K562 (cell line): Measurements from ENCODE around the gene AKAP12. TPM values are rescaled to one million over a fixed set of nuclear protein-coding genes. Genes with fewer than 3 reads are reported as not detected.
A peak's percentile ranks its signal among the peaks of the same experiment; 100 is the strongest.

Source experiments
- CCNT2 ChIP-seq: IDR thresholded peaks from 2 replicates; pipeline ENCODE4 v1.6.1; 2011; ENCODE audit warnings: borderline replicate concordance, low read depth, mild to moderate bottlenecking, moderate library complexity, mixed read lengths, low read length; ENCODE audit not compliant: insufficient read length; ENCODE audit errors: extremely low read depth
- ELF2 ChIP-seq: fragments of 250-450 bp; sonication (Bioruptor Pico); IDR thresholded peaks from 2 replicates; pipeline ENCODE4 v1.5.0; 2021; ENCODE audit warnings: mild to moderate bottlenecking
- FOXP1 ChIP-seq: sonication (generic); formaldehyde crosslinking; IDR thresholded peaks from 2 replicates; pipeline ENCODE4 v1.8.0; 2022; ENCODE audit warnings: mild to moderate bottlenecking, missing genetic modification reagents
- GABPB2 ChIP-seq: fragments of 250-450 bp; sonication (Bioruptor Pico); conservative IDR thresholded peaks from 2 replicates; pipeline ENCODE4 v1.5.1; 2021; ENCODE audit warnings: mild to moderate bottlenecking
- HMG20A ChIP-seq: fragments of 450-650 bp; formaldehyde crosslinking; conservative IDR thresholded peaks from 2 replicates; pipeline ENCODE4 v1.4.0; 2020; ENCODE audit warnings: mild to moderate bottlenecking, mixed read lengths
- NFE2 ChIP-seq: IDR thresholded peaks from 2 replicates; pipeline ENCODE4 v1.6.1; 2014; ENCODE audit warnings: antibody characterized with exemption, low read depth
- RFX1 ChIP-seq: fragments of 450-650 bp; IDR thresholded peaks from 2 replicates; pipeline ENCODE4 v1.6.1; 2016; ENCODE audit warnings: mild to moderate bottlenecking, moderate library complexity
- SAP30 ChIP-seq: fragments of 200-600 bp; sonication (generic); IDR thresholded peaks from 2 replicates; pipeline ENCODE4 v1.6.1; 2012; ENCODE audit warnings: borderline replicate concordance, low read depth, mild to moderate bottlenecking, moderate library complexity, low read length, control low read depth, inconsistent platforms; ENCODE audit not compliant: insufficient read depth, poor library complexity, severe bottlenecking
- SMARCA4 ChIP-seq: fragments of 450-650 bp; IDR thresholded peaks from 2 replicates; pipeline ENCODE4 v1.6.1; 2016
- polyA plus RNA-seq, 8 experiments: library from polyadenylated mRNA; depleted of rRNA in 4 of 8; stranded (reverse) in 5 of 8; unstranded in 3 of 8; fragments of >200 nt; fragmentation: Nextera tagmentation in 2 of 8; fragmentation: Illumina TruSeq in 1 of 8; extraction: Ambion mirVana in 2 of 8; extraction: Trizol in 1 of 8; gene quantifications; 2 replicates each; pipeline versions ENCODE4 v1.2.1 to v1.2.3, GENCODE V29; 2011 to 2014; ENCODE audit warnings: inconsistent platforms in 1 of 8, missing spikeins in 1 of 8
- total RNA-seq, 7 experiments: library from RNA; depleted of rRNA in 6 of 7; stranded (reverse); fragments of >200 nt in 6 of 7; fragmentation: Illumina TruSeq in 2 of 7; extraction: Trizol in 2 of 7; gene quantifications; 2 replicates each; pipeline versions ENCODE4 v1.2.1 to v1.2.3, GENCODE V29; 2011 to 2021; ENCODE audit warnings: low replicate concordance in 1 of 7
- TF ChIP-seq, protein P1 (sequence below): fragments of 150-350 bp; IDR thresholded peaks from 2 replicates; pipeline ENCODE4 v1.6.1; 2014; ENCODE audit warnings: low read depth, mild to moderate bottlenecking, low read length, borderline replicate concordance
- TF ChIP-seq, protein P2 (sequence below): IDR thresholded peaks from 2 replicates; pipeline ENCODE4 v1.6.1; 2014; ENCODE audit warnings: antibody characterized with exemption
- TF ChIP-seq, protein P3 (sequence below): fragments of 200-800 bp; sonication (Bioruptor generic); IDR thresholded peaks from 2 replicates; pipeline ENCODE4 v1.6.1; 2017; ENCODE audit warnings: missing genetic modification characterization, missing compliant biosample characterization
- TF ChIP-seq, protein P4 (sequence below), 2 experiments: IDR thresholded peaks; 2 replicates each; pipeline ENCODE4 v1.6.1; 2011; ENCODE audit warnings: borderline replicate concordance in 1 of 2, control low read depth in 1 of 2, low read depth in 1 of 2, low read length in 1 of 2, mild to moderate bottlenecking in 1 of 2, mixed read lengths in 1 of 2, moderate library complexity in 1 of 2; ENCODE audit not compliant: insufficient read depth in 1 of 2, insufficient read length in 1 of 2, poor library complexity in 1 of 2, severe bottlenecking in 1 of 2; ENCODE audit errors: extremely low read depth in 1 of 2
- TF ChIP-seq, protein P5 (sequence below): sonication (generic); formaldehyde crosslinking; IDR thresholded peaks from 2 replicates; pipeline ENCODE4 v1.9.0; 2022; ENCODE audit warnings: mild to moderate bottlenecking, missing genetic modification reagents

AKAP12 gene
- total and polyA plus RNA-seq, 9 of the 15 experiments (the other 6 are each of a cell fraction or from before 2014, with no cell fraction given) = 0.08 to 2.0 (median 0.62) TPM

DNA sequence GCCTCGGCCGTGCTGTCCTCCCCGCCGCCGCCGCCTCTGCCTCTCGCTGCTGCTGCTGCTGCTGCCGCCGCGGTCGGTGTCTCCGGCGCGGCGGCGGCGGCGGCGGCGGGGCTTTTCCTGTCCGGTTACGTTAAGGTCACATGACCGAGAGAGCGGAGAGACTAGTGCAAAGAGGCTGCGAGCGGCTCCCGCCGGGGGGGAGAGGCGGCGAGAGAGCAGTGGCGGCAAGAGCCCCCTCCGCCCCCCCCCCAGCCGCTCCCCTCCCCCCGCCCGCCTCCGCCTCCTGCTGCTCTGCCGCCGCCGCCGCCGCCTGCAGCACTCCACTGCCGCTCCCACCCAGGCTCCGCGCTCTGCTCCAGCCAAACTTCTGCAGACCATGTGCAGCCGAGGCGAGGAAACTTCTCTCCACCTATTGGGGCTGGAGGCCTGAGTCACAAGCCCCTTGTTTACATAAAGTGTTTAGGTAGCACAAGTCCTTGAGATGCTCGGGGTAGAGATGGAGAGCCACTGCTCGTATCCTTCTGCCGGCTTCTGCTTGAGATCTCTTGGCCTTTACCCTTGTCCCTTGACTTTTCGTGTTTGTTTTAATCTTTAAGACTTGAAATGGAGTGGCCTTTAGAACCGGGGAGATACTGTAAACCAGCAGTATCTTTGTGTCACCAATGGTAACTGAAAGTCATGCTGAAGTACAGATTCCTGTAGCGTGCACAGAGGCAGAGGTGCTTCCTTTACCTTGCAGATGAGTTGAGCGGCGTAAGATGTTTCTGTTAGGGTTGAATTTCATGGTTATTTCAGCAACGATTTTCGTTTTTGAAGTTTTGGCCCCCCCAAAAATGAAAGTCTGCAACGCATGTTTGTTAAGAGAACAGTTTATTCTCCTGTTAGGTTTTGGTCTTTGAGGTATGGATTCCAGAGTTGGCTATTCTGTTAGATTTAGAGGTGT, 152.0 kb downstream of the AKAP12 start, which contains the start of gene ZBTB2 (continued):
- TF ChIP-seq, protein P1, sequence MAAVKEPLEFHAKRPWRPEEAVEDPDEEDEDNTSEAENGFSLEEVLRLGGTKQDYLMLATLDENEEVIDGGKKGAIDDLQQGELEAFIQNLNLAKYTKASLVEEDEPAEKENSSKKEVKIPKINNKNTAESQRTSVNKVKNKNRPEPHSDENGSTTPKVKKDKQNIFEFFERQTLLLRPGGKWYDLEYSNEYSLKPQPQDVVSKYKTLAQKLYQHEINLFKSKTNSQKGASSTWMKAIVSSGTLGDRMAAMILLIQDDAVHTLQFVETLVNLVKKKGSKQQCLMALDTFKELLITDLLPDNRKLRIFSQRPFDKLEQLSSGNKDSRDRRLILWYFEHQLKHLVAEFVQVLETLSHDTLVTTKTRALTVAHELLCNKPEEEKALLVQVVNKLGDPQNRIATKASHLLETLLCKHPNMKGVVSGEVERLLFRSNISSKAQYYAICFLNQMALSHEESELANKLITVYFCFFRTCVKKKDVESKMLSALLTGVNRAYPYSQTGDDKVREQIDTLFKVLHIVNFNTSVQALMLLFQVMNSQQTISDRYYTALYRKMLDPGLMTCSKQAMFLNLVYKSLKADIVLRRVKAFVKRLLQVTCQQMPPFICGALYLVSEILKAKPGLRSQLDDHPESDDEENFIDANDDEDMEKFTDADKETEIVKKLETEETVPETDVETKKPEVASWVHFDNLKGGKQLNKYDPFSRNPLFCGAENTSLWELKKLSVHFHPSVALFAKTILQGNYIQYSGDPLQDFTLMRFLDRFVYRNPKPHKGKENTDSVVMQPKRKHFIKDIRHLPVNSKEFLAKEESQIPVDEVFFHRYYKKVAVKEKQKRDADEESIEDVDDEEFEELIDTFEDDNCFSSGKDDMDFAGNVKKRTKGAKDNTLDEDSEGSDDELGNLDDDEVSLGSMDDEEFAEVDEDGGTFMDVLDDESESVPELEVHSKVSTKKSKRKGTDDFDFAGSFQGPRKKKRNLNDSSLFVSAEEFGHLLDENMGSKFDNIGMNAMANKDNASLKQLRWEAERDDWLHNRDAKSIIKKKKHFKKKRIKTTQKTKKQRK = no peak
- peak; percentile 7 for TF ChIP-seq SAP30
- TF ChIP-seq, protein P2, sequence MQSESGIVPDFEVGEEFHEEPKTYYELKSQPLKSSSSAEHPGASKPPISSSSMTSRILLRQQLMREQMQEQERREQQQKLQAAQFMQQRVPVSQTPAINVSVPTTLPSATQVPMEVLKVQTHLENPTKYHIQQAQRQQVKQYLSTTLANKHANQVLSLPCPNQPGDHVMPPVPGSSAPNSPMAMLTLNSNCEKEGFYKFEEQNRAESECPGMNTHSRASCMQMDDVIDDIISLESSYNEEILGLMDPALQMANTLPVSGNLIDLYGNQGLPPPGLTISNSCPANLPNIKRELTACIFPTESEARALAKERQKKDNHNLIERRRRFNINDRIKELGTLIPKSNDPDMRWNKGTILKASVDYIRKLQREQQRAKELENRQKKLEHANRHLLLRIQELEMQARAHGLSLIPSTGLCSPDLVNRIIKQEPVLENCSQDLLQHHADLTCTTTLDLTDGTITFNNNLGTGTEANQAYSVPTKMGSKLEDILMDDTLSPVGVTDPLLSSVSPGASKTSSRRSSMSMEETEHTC = peak; percentile 18; the same call in 1 of the 2 replicates
- peak; percentile 27 for TF ChIP-seq CCNT2
- TF ChIP-seq, protein P3, sequence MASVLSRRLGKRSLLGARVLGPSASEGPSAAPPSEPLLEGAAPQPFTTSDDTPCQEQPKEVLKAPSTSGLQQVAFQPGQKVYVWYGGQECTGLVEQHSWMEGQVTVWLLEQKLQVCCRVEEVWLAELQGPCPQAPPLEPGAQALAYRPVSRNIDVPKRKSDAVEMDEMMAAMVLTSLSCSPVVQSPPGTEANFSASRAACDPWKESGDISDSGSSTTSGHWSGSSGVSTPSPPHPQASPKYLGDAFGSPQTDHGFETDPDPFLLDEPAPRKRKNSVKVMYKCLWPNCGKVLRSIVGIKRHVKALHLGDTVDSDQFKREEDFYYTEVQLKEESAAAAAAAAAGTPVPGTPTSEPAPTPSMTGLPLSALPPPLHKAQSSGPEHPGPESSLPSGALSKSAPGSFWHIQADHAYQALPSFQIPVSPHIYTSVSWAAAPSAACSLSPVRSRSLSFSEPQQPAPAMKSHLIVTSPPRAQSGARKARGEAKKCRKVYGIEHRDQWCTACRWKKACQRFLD (CRISPR knock-in tag) = 0 out of 2 replicates have a peak, but pooled peaks have one; percentile 43
- TF ChIP-seq GABPB2 (CRISPR knock-in tag) = no peak
- TF ChIP-seq, protein P4, sequence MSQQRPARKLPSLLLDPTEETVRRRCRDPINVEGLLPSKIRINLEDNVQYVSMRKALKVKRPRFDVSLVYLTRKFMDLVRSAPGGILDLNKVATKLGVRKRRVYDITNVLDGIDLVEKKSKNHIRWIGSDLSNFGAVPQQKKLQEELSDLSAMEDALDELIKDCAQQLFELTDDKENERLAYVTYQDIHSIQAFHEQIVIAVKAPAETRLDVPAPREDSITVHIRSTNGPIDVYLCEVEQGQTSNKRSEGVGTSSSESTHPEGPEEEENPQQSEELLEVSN (IDR thresholded peaks at IDR 0.05; ENCODE audit: borderline replicate concordance in 1 of 2, extremely low read depth in 1 of 2, insufficient read depth in 1 of 2, insufficient read length in 1 of 2, low read depth in 1 of 2, low read length in 1 of 2, poor library complexity in 1 of 2, severe bottlenecking in 1 of 2) = peak; percentile 45 to 93
- peak; percentile 45; the same call in 1 of the 2 replicates for TF ChIP-seq NFE2
- TF ChIP-seq SMARCA4 = no peak
- 0 out of 2 replicates have a peak, but pooled peaks have one; percentile 27 for TF ChIP-seq ELF2 (CRISPR knock-in tag)
- 0 out of 2 replicates have a peak, but pooled peaks have one; percentile 68 for TF ChIP-seq FOXP1 (CRISPR knock-in tag)
- TF ChIP-seq RFX1 = peak; percentile 76
- no peak for TF ChIP-seq HMG20A (CRISPR knock-in tag)
- TF ChIP-seq, protein P5, sequence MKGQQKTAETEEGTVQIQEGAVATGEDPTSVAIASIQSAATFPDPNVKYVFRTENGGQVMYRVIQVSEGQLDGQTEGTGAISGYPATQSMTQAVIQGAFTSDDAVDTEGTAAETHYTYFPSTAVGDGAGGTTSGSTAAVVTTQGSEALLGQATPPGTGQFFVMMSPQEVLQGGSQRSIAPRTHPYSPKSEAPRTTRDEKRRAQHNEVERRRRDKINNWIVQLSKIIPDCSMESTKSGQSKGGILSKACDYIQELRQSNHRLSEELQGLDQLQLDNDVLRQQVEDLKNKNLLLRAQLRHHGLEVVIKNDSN (CRISPR knock-in tag) = 0 out of 2 replicates have a peak, but pooled peaks have one; percentile 57
